ENCODE measurements around the gene ADGRG1.

DNA sequence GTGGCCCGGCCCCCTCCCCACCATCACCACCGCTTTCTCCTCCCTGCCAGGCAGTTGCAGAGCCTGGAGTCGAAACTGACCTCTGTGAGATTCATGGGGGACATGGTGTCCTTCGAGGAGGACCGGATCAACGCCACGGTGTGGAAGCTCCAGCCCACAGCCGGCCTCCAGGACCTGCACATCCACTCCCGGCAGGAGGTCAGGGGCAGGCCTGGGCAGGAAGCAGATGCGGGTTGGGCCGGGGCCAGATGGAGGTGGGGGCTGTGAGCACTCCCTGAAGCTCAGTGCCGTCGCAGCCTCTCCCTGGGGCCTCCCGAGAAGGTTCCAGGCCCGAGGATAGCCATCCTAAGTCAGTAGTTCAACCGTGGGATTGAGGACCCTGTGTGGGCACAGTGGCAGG lies 25.5 kb downstream of the ADGRG1 start:
- TF ChIP-seq, protein P1, sequence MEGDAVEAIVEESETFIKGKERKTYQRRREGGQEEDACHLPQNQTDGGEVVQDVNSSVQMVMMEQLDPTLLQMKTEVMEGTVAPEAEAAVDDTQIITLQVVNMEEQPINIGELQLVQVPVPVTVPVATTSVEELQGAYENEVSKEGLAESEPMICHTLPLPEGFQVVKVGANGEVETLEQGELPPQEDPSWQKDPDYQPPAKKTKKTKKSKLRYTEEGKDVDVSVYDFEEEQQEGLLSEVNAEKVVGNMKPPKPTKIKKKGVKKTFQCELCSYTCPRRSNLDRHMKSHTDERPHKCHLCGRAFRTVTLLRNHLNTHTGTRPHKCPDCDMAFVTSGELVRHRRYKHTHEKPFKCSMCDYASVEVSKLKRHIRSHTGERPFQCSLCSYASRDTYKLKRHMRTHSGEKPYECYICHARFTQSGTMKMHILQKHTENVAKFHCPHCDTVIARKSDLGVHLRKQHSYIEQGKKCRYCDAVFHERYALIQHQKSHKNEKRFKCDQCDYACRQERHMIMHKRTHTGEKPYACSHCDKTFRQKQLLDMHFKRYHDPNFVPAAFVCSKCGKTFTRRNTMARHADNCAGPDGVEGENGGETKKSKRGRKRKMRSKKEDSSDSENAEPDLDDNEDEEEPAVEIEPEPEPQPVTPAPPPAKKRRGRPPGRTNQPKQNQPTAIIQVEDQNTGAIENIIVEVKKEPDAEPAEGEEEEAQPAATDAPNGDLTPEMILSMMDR (IDR thresholded peaks at IDR 0.05) = no peak
- no peak for TF ChIP-seq POLR2A (IDR thresholded peaks at IDR 0.05)
